ENCODE results near the gene PP2D1.

Gene PP2D1

DNA sequence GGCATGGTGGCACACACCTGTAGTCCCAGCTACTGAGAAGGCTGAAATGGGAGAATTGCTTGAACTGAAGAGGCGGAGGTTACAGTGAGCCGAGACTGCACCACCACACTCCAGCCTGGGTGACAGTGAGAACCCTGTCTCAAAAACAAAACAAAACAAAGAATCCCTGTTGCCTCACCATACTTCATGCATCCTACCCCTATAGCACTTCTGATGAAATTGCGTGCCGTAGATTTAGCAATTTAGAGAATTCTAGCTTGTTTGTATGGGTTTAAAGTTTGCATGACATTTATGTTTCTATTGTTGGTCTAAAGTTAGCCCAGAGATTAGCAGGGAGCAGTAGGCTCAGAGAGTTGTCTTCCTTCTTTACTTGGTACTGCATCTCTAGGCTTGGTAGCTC is 57.4 kb downstream of the PP2D1 start:
- TF ChIP-seq, protein P1, sequence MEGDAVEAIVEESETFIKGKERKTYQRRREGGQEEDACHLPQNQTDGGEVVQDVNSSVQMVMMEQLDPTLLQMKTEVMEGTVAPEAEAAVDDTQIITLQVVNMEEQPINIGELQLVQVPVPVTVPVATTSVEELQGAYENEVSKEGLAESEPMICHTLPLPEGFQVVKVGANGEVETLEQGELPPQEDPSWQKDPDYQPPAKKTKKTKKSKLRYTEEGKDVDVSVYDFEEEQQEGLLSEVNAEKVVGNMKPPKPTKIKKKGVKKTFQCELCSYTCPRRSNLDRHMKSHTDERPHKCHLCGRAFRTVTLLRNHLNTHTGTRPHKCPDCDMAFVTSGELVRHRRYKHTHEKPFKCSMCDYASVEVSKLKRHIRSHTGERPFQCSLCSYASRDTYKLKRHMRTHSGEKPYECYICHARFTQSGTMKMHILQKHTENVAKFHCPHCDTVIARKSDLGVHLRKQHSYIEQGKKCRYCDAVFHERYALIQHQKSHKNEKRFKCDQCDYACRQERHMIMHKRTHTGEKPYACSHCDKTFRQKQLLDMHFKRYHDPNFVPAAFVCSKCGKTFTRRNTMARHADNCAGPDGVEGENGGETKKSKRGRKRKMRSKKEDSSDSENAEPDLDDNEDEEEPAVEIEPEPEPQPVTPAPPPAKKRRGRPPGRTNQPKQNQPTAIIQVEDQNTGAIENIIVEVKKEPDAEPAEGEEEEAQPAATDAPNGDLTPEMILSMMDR (IDR thresholded peaks at IDR 0.05; ENCODE audit: extremely low read depth, insufficient read depth, missing control alignments) = no peak
- in situ Hi-C loops (cut with MboI; ENCODE audit: low pct_unique_long_range_greater_than_20kb, low sequenced_read_pairs, unreplicated experiment) = no loop called here
- no peak for DNase-seq (ENCODE audit: low spot score)

- in situ Hi-C loops (cut with MboI; ENCODE audit: low pct_unique_long_range_greater_than_20kb, low sequenced_read_pairs, unreplicated experiment) = no loop called here
- TF ChIP-seq, protein P1 (IDR thresholded peaks at IDR 0.05; ENCODE audit: extremely low read depth, insufficient read depth, missing control alignments) = no peak
- DNase-seq (ENCODE audit: low spot score) = no peak
Measured at GRCh38 chr3:19950316-19950715, 61.7 kb downstream of the PP2D1 start.

- no peak for DNase-seq (ENCODE audit: low spot score)
- TF ChIP-seq, protein P1 (IDR thresholded peaks at IDR 0.05; ENCODE audit: extremely low read depth, insufficient read depth, missing control alignments) = no peak
- in situ Hi-C loops (cut with MboI; ENCODE audit: low pct_unique_long_range_greater_than_20kb, low sequenced_read_pairs, unreplicated experiment) = no loop called here
Measured at GRCh38 chr3:19948226-19948591, 63.9 kb downstream of the PP2D1 start.

DNA sequence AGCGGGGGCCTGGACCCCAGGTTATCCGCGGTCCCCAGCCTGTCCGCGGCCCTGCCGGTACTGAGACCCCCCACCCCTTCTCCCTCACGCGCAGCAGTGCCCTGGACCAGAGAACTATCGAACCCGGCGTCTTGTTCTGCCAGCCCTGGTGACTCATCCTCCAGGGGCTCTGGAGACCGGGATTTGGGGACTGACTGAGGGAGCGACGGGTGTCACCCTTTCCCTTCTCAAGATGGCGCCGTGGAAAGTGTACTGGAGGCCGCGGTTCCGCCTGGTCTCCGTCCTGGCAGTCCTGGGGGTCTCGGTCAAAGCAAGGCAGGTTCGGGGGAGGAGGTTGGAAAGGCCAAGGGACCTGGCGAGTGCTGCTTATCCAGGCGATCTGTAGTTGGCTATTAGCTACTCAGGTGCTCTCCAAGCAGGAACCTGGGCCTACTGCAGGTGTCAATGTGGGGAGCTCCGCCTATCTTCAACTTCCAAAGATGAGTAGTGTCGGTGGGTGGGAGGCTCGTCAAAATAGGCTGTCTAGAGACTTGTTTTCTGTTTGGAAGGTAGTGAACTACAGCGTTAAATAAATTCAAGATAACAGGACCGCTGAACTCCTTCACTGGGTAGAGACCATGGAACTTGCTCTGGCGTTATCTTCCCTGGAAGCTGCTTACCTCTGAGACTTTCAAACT is 64.4 kb downstream of the PP2D1 start:
- in situ Hi-C loops (cut with MboI; ENCODE audit: low pct_unique_long_range_greater_than_20kb, low sequenced_read_pairs, unreplicated experiment) = no loop called here
- TF ChIP-seq, protein P1 (IDR thresholded peaks at IDR 0.05; ENCODE audit: extremely low read depth, insufficient read depth, missing control alignments) = no peak
- DNase-seq (ENCODE audit: low spot score) = peak; percentile 39

- peak; percentile 96 for DNase-seq (ENCODE audit: low spot score)
- TF ChIP-seq, protein P1 (IDR thresholded peaks at IDR 0.05; ENCODE audit: extremely low read depth, insufficient read depth, missing control alignments) = no peak
- in situ Hi-C loops (cut with MboI; ENCODE audit: low pct_unique_long_range_greater_than_20kb, low sequenced_read_pairs, unreplicated experiment) = no loop called here
Measured at GRCh38 chr3:19946832-19947548, 65.1 kb downstream of the PP2D1 start, which contains the start of gene RAB5A. Gene RAB5A, plus strand, starts transcription at chr3:19947097. Its CDS starts 3,802 bp downstream, at chr3:19950899.

GRCh38 chr3:19945969-19946831 is 65.9 kb downstream of the PP2D1 start:
- TF ChIP-seq, protein P1 (IDR thresholded peaks at IDR 0.05; ENCODE audit: extremely low read depth, insufficient read depth, missing control alignments) = no peak
- in situ Hi-C loops (cut with MboI; ENCODE audit: low pct_unique_long_range_greater_than_20kb, low sequenced_read_pairs, unreplicated experiment) = no loop called here
- DNase-seq (ENCODE audit: low spot score) = peak; percentile 21

All from GM13977 (cell line).